ENCODE measurements around the gene CDH13.
A peak's percentile ranks its signal among the peaks of the same experiment; 100 is the strongest.

CDH13 gene

DNA sequence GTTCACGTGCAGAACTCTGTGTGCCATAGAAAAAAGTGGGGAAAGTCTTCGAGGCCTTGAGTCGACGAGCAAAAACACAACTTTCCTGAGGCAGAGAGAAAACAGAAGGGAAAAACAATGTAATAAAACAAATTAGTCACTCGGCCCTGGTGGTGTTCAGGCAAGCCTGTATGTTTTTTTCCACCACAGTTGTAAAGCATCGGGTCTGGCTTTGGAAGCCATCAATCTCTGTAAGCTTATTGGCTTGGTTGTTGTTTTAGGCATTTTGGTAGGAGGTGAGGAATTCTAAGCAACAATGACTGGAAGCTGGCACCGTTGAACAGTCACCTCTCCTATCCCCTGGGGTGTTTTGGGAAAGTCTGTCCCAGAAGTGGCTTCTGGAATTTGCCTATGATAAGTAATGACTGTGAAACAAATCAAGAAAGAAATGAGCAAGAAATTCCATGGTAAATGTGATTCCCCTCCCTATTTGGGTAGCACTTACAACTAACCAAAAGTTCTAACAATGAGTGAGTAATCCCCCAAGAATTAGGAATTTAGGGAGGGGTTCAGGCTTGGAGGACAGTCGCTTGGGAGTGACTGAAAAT lies 2.8 kb downstream of the CDH13 start:
- no peak for DNase-seq

DNA sequence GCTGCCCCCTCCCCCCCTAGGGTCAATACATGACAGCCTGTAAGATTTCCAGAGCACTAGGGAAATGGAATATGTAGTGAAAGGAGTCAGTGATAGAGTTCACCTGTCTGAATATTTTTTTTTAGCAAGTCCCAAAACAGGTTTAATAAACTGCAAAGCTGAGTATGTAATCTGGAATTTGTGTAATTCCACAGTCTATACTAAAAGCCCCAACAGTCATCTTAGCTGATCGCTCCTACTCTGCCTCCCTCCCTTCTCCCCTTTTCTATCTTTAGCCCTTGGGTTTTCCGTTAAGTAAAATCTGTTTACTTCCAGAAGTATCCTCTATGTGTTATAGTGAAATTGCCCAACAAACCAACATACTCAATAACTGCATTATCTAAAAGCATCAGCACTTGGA lies 3.5 kb downstream of the CDH13 start:
- DNase-seq, result no peak

DNA sequence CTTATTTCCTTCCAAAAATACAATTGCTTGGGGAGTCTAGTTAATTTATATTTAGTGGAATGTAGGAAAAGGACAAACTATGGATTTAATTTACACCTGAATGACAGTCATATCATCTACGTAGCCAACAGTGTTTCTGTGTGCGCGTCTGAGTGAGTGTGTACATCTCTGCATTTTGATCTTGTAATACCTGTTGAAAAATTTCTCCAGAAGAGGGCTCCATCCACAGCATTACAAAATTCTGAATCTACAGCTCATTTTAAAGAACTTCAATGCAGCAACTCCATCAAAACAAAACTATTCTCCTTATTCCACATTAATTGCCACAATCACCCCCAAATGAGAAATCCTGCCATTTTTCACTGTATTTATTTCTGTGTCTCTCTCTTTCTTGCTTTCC lies 3.9 kb downstream of the CDH13 start:
- DNase-seq, result no peak

DNA sequence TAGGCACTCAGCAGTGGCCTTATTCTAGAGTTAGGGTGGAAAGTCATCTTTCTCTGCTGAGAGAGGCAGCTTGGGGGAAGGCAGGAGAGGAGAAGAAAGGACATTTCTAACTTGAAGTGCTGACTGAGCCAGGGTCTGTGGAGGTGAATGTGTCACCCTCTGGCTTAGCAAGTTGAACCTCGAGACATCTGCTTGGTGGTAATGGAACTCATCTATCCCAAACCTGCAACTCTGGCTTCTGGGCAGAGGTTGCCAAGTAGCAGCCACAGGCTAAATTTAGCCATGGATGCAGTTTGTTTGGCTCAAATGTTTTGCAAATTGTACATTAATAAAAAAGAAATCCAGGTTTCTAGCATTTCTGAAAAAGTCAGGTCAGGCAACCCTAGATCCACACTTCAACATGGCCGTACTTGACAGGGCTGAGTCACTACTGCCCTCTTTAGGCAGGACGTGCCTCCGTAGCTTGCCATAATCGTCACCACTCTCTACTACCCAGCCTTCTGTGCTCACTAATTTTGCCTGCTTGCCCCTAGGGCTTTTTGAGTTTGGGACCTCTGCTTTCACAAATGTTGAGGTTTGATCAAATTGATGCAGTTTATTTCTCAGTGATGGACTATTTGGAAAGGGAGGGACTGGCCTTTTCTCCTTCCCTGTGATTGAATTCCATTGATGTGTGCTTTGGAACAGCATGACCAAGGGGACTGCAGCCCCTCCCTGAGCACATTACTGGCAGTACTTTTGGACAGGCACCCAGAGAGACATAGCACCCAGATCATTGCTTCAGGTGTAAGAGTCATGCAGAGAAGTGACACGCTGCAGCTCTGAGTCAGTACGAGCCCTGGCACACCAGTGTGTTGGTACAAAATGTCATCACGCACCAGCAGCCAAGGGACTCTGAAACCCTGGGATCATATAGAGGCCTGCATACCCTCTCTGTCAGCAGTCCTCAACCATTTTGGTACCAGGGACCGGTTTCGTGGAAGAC lies 5.2 kb downstream of the CDH13 start:
- no peak for DNase-seq

DNA sequence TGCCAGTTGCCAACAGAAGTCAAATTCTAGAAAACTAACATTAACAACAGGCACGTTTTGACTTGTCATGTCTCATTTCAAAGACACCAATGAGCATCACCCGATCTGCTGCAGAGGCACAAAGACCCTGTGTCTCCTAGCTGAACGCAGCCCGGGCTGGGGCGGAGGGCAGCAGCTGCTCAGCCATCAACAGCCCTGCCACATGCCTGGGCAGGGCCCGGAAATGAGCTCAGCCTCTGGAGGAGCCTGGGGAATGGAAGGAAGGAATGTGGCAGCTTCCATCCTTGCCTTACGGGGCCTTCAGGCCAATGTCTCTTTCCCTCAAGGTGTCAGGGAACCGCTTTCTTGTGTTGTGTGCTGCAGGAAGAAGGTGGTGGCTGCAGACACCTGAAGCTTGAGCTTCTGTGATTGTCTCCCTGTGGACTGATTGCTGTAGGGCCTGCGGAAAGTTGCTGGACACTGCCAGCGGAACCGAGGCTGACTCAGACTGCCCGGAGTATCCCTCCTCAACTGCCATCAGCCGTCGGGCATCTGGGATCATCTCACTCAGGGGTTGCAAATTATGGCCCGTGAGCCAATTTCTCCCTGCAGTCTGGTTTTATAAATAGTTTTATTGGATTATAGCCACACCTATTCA lies 7.3 kb downstream of the CDH13 start:
- DNase-seq, result no peak

DNA sequence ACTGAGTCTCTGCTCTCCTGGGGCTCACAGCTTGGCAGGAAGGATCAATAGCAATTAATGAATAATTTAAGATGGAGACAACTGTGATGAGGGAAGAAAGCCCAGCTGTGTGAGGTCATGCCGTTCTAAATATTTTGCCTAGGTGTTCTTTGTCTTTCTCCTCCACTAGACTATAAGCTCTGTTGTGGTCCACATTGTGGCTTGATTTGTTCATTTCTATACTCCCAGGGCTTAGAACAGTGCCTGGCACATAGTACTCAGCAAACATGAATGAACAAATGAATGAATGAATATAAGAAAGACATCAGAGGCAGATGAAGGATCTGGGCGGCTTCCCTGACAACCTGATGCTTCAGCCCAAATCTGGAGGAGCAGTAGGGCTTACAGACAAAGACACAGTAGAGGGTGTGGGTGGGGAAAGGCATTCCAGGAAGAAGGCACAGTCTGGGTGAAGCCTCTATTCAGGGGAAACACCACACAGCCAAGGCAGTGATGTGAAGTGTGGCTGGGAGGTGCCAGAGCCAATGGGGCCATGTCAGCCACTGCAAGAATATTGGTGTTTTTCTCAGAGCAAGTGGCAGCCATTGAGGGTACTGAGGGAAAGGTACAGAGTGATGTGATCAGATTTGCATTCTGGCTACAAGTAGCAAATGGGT lies 8.3 kb downstream of the CDH13 start:
- DNase-seq, result no peak

DNA sequence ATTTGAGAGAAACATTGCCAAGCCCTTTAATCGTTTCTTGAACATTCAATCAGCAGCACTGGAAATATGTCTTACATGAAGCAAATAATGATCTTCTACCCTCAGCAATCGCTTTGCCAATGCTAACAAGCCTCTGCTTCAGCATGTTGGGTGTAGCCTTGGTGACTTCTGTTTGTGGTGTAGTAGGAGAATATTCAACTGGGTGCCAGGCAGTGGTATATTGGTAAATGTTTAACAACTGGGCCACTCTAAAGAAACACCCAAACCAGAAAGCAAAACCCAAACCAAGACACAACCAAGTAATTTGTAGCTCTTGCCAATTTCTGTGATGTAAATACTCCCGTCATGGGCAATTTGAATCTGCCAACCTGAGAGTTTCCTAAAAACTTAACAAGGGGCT lies 9.7 kb downstream of the CDH13 start:
- no peak for DNase-seq

DNA sequence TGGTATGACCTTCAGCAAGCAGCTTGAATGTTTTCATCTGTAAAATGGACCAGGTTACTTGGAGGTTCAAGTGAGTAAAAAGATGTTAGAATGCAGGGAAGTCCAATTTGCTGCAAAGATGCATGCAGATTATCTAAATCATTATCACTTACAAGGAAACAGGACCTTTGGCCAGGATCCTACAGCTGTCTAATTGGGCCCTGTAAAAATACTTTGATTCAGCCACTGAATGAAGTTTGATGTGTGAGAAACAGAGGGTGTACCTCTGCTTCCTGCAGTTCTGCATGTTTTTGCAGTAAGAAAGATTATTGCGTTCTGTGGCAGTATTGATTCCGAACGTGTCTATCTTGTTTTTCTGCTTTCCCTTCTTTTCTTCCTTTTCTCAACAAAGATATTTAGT lies 10.2 kb downstream of the CDH13 start:
- no peak for DNase-seq

DNA sequence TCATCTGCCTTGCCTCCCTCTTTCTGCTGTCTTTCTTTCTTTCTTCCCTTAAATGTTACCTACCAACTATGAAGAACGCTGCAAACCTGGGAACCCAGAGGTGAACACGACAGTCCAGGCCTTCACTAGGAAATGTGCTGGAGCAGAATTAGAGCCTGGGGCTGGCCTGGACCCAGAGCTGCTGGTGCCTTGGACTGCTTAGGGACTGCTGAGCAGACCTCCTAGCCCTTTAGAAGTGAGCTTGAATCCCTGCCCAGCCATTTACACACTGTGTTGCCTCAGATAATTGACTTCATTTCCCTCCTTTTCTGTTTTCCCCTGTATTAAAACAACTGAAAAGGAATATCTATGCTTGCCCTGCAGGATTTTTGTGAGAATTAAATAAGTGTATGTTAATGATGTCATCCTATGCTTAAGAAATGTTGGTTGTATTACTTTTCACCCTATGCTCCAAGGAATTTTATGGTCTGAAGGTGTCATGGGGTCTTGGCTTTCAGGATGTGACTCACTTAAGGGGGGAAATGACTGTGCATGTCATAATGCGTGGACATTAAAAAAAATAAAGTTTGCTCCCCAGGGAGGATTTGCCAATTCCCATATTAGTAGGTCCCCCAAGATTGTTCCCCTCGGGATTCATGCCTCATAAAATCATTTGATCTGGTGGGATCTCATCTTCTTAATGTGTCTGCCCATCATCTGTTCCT lies 11.5 kb downstream of the CDH13 start:
- DNase-seq, result no peak

DNA sequence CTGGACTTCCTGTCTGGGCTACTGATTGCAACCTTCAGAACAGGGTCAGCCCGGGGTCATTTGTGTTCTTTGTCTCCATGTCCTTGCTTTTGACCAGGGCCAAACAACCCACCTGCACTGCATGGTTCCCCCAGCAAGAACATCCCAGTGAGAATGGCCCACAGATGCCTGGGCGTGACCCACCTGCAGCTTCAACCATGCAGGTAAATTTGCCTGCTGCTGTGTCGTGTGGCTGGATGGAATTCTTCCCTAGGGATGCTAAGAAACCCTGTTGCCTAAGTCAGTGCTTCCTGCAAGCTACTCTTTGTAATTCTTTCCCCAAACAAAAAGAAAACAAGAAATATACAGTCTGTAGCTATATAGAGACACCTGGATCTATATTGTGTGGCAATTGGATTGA lies 12.5 kb downstream of the CDH13 start:
- no peak for DNase-seq

DNA sequence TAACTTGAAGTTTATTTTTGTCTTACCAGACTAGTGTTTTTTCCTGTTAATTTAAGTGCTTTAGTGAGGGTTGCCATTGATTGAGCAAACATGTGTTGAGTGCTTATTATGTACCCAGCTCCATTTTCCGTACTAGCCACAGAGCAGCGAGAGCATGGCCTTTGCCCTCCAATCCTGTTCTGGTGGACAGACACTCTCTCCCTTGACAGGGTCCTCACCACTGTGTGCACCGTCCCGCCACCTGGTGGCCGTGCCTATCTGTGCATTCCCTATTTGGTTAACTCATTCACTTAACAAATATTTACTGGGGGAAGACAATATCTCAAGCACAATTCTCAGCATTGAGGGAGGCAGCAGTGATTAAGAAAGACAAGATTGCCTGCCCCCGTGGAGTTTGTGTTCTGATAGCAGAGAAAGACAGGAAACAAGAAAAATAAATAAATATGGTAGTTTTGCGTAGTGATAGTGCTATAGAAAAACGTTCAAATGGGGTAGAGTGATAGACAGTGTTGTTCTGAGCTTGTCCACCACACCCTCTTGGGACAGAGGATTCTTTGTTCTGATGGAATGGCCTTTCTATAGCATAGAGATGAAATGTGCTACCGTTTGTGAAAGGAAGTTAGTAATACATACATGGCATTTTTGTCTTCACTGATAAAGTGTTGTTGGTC lies 13.0 kb downstream of the CDH13 start:
- peak; percentile 40 for DNase-seq

DNA sequence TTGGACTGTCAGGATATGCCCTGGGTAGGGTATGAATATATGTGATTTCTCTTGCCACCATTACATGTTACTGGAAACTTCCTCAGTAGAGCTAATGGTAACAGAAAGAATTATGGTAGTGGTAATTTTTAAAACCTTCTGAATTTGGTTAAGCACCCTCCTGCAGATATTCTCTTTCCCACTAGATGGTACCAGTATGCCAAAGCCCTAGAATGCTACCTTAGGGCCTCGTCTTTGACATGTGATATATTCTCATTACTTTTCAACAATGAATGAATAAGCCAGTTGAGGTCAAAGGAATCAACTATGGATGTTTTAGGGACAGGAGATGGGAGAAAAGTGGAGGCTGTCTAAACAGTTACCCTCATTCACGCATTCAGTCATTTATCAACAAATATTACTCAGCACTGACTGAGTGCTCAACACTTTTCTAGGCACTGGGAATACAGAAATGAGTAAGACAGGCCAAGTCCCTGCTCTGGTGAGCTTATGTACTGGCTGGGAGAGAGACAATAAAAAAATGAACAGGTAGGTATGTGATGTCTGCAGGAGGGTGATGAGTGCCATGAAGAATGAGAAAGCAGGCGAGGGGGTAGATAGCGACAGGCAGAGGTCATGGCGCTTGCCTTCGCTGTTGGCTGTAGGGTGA lies 14.7 kb downstream of the CDH13 start:
- DNase-seq, result no peak

DNA sequence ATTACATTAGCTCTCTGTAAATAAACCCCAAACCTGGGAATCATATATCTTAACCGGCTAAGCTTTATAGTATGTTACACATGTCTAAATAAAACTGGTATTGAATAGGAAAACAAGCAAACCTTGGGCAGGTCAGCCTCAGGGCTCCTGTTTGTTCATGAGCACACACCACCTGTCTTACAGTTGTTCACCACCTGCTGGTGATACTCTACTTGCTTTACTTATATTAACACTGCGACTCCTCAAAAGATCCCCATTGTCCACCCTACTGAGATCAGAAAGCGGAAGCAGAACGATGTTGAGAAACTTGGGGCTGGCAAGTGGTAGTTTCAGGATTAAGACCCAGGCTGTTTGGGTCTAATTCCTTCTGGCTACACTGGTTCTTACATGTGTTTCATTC lies 16.4 kb downstream of the CDH13 start:
- DNase-seq, result no peak

DNA sequence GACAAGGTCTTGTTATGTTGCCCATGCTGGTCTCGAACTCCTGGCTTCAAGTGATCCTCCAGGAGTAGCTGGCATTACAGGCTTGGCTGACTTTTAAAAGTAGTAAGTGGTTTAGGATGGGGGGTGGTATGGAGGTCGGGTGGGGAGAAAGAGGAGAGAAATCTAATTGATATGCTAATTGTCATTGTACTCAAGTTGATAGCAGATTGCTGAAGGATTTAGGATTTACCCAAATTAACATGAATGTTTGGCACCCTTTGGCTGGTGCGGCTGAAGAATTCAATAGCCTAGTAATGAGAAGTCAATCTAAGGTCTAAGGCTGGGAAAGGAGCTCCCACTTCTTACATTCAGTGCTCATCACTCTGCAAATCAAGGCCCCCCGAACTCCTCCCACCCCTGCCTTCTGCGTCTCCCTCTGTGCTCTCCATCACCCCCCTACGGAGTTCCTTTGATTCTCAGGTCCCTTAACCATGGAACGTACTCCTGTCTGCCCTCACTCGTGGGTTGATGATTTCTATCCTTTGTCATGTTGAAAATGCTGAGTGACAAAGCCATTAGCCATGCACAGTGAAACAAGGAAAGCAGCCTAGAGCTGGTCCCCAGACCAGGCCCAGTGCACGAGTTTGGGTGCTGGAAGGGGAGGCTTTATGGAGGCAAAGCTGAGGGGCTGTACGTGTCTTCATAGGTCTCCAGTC lies 17.3 kb downstream of the CDH13 start:
- DNase-seq, result no peak

DNA sequence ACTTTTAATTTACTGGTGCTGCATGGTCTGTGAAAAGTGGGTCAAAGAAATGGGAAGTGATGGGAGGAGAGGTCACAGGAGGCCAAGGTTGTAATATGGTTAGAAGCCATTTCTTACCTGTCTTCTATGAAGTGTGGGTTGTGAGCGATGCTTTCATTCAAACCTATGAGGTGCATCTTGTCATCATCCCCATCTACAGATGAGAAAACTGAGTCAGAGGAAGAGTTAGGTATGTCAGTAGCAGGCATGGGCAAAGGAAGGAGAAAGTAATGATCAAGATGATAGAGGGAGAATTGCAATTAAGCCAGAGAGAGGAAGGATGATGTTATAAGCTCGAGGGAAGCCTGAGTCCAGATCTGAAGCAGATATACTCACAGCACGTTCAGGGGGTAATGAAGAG lies 19.7 kb downstream of the CDH13 start:
- DNase-seq, result no peak

DNA sequence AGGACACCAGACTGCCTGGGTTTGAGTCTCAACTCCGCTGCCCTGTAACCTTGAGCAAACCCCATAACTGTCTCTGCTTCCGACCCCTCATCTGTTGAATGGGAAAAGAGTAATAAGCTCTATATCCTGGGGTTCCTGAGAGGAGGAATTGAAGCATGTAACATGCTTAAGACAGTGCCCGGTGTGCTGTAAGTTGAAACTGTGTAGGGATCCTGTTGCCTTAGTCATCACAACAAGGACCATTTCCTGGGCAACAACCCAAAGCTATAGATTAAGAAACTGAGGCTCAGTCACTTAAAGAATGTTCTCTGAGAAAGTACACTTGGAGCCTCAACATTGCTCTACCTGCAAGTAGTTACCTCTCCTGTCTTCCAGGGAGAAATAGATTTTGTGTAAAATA lies 23.0 kb downstream of the CDH13 start:
- DNase-seq, result no peak

DNA sequence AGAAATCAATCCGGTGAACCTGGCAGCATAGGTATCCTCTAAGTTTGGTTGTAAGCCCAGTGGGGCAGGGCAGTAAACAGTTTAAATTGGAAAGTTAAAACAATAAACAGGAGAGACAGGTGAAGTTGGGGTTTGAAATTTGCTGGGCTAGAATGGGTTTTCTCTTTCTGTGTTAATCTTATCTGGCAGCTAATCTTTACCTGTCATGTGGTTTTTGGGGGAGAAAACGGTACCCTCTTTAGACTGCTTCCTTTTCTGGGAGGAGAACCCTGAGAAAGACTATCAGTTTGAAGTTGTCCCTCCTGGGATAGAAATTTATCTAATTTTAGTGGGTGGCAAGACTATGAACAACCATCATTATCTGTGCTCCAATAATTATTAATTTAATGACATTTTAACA lies 24.0 kb downstream of the CDH13 start:
- DNase-seq, result no peak

DNA sequence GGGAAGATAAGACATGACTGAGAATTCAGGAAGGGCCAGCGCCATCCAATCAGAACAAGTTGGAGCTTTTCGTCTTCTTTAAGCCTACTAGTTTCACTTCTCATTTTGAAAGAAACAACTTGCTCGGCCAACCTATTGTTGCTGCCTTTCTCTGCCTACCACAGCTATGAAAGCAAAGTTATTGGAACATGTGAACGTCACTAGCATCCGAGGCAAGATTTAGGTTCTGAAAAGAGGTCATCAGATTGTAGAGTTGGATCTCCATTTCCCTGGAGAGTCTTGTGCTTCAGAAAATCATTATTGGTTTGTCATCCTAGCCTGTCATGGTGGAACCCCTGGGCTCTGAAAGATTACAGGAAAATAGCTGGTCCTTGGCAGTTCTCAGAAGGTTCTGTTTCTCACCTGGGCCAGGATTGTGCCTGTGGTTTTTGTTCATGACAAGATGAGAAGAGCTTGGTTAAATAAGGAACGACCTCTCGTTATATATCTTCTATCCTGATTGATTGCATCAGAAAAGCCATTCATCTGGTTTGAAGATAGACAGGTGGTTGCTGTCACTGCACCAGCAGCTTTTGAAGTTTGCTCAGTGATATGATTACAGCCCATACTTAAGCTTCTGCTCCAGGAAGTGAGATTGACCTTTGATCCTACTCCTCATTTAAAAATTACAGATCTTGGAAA lies 25.3 kb downstream of the CDH13 start:
- DNase-seq, result no peak

DNA sequence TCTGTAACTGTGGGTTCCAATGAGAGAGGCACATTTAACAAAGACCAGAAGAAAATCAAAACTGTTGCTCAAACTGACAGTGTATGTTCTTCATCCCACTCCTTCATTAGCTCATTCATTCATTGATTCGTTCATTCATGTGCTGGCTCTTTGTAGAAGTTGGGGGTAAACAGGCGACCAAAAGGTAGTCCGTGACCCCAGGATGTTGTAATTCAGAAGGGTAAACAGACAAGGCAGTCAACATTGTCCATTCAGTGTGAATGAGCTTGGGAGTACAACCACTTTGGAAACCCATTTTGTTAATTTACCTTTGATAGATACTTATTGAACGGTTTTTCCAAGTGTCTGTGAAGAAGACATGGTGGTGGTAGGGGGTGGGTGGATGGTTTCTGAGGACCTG lies 26.1 kb downstream of the CDH13 start:
- no peak for DNase-seq
